ENCODE results near the gene CTSK.

Gene CTSK

DNA sequence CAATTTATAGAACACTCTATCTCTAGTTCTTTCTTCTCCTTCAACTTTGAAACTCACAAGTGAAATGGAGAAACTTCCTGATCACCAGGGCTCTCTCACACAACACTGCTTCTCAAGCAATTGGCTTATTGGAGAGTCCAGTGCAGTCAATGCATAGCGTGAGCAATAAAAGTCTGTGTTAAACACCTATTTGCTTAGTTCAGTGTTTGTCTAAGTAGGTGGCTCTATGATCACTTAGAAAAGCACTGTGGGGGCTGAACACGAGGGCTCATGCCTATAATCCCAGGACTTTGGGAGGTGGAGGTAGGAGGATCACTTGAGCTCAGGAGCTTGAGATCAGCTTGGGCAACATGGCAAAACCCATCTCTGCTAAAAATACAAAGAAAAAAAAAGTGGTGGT, 54.6 kb downstream of the CTSK start:
- DNase-seq = no peak

DNA sequence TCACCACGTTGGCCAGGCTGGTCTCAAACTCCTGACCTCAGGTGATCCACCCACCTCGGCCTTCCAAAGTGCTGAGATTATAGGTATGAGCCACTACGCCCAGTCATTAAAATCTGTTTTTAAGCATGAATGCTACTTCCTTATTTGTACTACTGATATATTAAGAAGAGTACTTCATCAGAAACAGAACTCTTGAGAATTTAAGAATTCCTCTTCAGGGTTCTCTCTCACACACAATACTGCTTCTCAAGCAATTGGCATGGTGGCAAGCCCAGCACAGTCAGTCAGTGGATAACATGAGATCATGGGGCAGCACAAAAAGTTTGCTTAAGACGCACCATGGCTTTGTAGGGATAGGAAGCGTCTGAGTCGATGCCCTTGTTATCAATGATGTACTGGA, 56.6 kb downstream of the CTSK start:
- no peak for DNase-seq

- no peak for DNase-seq
Observed at GRCh38 chr1:150749720-150750311, 58.2 kb downstream of the CTSK start.

- DNase-seq = no peak
Observed at GRCh38 chr1:150748878-150749719, 59.0 kb downstream of the CTSK start.
